K562 (cell line): ENCODE data around the gene ACSF2. TPM values are rescaled to one million over a fixed set of nuclear protein-coding genes. Genes with fewer than 3 reads are reported as not detected.

Experiments
- CBX2 ChIP-seq: fragments of 200-600 bp; sonication (generic); IDR thresholded peaks from one replicate; pipeline ENCODE4 v1.6.1; 2012; ENCODE audit warnings: mild to moderate bottlenecking, low read length, inconsistent platforms; ENCODE audit not compliant: insufficient read depth, poor library complexity, severe bottlenecking
- CEBPB ChIP-seq: fragments of 450-650 bp; IDR thresholded peaks from 2 replicates; pipeline ENCODE4 v1.6.1; 2016; ENCODE audit warnings: missing genetic modification characterization, missing compliant biosample characterization
- CREM ChIP-seq: IDR thresholded peaks from 2 replicates; pipeline ENCODE4 v1.6.1; 2014; ENCODE audit warnings: antibody characterized with exemption, low read depth
- CTCFL ChIP-seq: IDR thresholded peaks from 2 replicates; pipeline ENCODE4 v1.6.1; 2011; ENCODE audit warnings: borderline replicate concordance, low read depth, mild to moderate bottlenecking, moderate library complexity, low read length; ENCODE audit not compliant: insufficient read depth, poor library complexity, severe bottlenecking
- ESRRA ChIP-seq: fragments of 450-650 bp; IDR thresholded peaks from 2 replicates; pipeline ENCODE4 v1.6.1; 2014; ENCODE audit warnings: low read depth, mild to moderate bottlenecking, moderate library complexity, borderline replicate concordance
- FOXK2 ChIP-seq, 2 experiments: fragments of 450-650 bp; IDR thresholded peaks in 1 of 2; conservative IDR thresholded peaks in 1 of 2; 2 replicates each; pipeline ENCODE4 v1.6.1; 2016; ENCODE audit warnings: low read depth in 2 of 2, mild to moderate bottlenecking in 1 of 2
- GATAD2A ChIP-seq: fragments of 450-650 bp; IDR thresholded peaks from 2 replicates; pipeline ENCODE4 v1.6.1; 2017
- GATAD2B ChIP-seq: fragments of 450-650 bp; IDR thresholded peaks from 2 replicates; pipeline ENCODE4 v1.6.1; 2017; ENCODE audit warnings: mild to moderate bottlenecking, borderline replicate concordance
- HLTF ChIP-seq: fragments of 450-650 bp; IDR thresholded peaks from 2 replicates; pipeline ENCODE4 v1.6.1; 2016
- MAZ ChIP-seq, 2 experiments: fragments of 450-650 bp in 1 of 2; sonication (generic) in 1 of 2; formaldehyde crosslinking; IDR thresholded peaks in 1 of 2; conservative IDR thresholded peaks in 1 of 2; 2 replicates each; pipeline versions ENCODE4 v1.4.0 to v1.5.0; 2020; ENCODE audit warnings: mild to moderate bottlenecking in 1 of 2, missing genetic modification reagents in 1 of 2
- MEIS2 ChIP-seq: fragments of 450-650 bp; IDR thresholded peaks from 2 replicates; pipeline ENCODE4 v1.6.1; 2014; ENCODE audit warnings: mild to moderate bottlenecking; ENCODE audit not compliant: partially characterized antibody
- NFYB ChIP-seq: IDR thresholded peaks from 2 replicates; pipeline ENCODE4 v1.6.1; 2011; ENCODE audit warnings: mild to moderate bottlenecking, moderate library complexity; ENCODE audit not compliant: insufficient read length; ENCODE audit errors: extremely low read depth
- PTBP1 ChIP-seq: fragments of 200-400 bp; formaldehyde crosslinking; IDR thresholded peaks from 2 replicates; pipeline ENCODE4 v1.6.1; 2017; ENCODE audit warnings: low read depth, low read length
- RCOR1 ChIP-seq, 2 experiments: IDR thresholded peaks; 2 replicates each; pipeline ENCODE4 v1.6.1; 2012; ENCODE audit warnings: low read depth in 2 of 2, low read length in 2 of 2, borderline replicate concordance in 1 of 2, improper control_type of control experiment in 1 of 2
- SOX6 ChIP-seq: fragments of 450-650 bp; IDR thresholded peaks from 2 replicates; pipeline ENCODE4 v1.6.1; 2014; ENCODE audit warnings: mild to moderate bottlenecking
- TCF3 ChIP-seq: sonication (generic); formaldehyde crosslinking; IDR thresholded peaks from 2 replicates; pipeline ENCODE4 v1.4.0; 2020; ENCODE audit warnings: mild to moderate bottlenecking, missing genetic modification reagents
- TEAD1 ChIP-seq, 2 experiments: fragments of 450-650 bp in 1 of 2; sonication (generic) in 1 of 2; formaldehyde crosslinking; IDR thresholded peaks; 2 replicates each; pipeline versions ENCODE4 v1.4.0 to v1.8.0; 2020 to 2022; ENCODE audit warnings: mild to moderate bottlenecking in 2 of 2, missing genetic modification reagents in 1 of 2
- TEAD2 ChIP-seq: fragments of 450-650 bp; IDR thresholded peaks from 2 replicates; pipeline ENCODE4 v1.6.1; 2016; ENCODE audit warnings: missing genetic modification characterization, control low read depth, missing compliant biosample characterization
- ZBTB17 ChIP-seq: fragments of 450-650 bp; formaldehyde crosslinking; IDR thresholded peaks from 2 replicates; pipeline ENCODE4 v1.4.0; 2020; ENCODE audit warnings: mild to moderate bottlenecking
- ZNF146 ChIP-seq: IDR thresholded peaks from one replicate; pipeline ENCODE4 v1.6.1; 2018; ENCODE audit warnings: missing compliant biosample characterization; ENCODE audit not compliant: unreplicated experiment
- ZNF217 ChIP-seq: sonication (generic); formaldehyde crosslinking; IDR thresholded peaks from 2 replicates; pipeline ENCODE4 v1.8.0; 2022; ENCODE audit warnings: mild to moderate bottlenecking, missing genetic modification reagents
- ZNF717 ChIP-seq: fragments of 250-450 bp; sonication (Bioruptor Pico); IDR thresholded peaks from 2 replicates; pipeline ENCODE4 v1.5.0; 2021
- ZNF76 ChIP-seq: fragments of 250-450 bp; sonication (Bioruptor Pico); IDR thresholded peaks from 2 replicates; pipeline ENCODE4 v1.4.0; 2020; ENCODE audit warnings: mild to moderate bottlenecking, moderate library complexity, borderline replicate concordance
- ZNF785 ChIP-seq: fragments of 250-450 bp; sonication (Bioruptor Pico); IDR thresholded peaks from 2 replicates; pipeline ENCODE4 v1.4.0; 2020; ENCODE audit warnings: mild to moderate bottlenecking
- polyA plus RNA-seq, 8 experiments: library from polyadenylated mRNA; depleted of rRNA in 4 of 8; stranded (reverse) in 5 of 8; unstranded in 3 of 8; fragments of >200 nt; fragmentation: Nextera tagmentation in 2 of 8; fragmentation: Illumina TruSeq in 1 of 8; extraction: Ambion mirVana in 2 of 8; extraction: Trizol in 1 of 8; gene quantifications; 2 replicates each; pipeline versions ENCODE4 v1.2.1 to v1.2.3, GENCODE V29; 2011 to 2014; ENCODE audit warnings: inconsistent platforms in 1 of 8, missing spikeins in 1 of 8
- total RNA-seq, 7 experiments: library from RNA; depleted of rRNA in 6 of 7; stranded (reverse); fragments of >200 nt in 6 of 7; fragmentation: Illumina TruSeq in 2 of 7; extraction: Trizol in 2 of 7; gene quantifications; 2 replicates each; pipeline versions ENCODE4 v1.2.1 to v1.2.3, GENCODE V29; 2011 to 2021; ENCODE audit warnings: low replicate concordance in 1 of 7
- TF ChIP-seq, protein P1 (sequence below): fragments of 450-650 bp; IDR thresholded peaks from 2 replicates; pipeline ENCODE4 v1.6.1; 2016
- TF ChIP-seq, protein P2 (sequence below): fragments of 250-450 bp; sonication (Bioruptor Pico); IDR thresholded peaks from 2 replicates; pipeline ENCODE4 v1.8.0; 2022; ENCODE audit warnings: moderate library complexity, mild to moderate bottlenecking, inconsistent platforms

Gene ACSF2
- total and polyA plus RNA-seq, 9 of the 15 experiments (the other 6 are each of a cell fraction or from before 2014, with no cell fraction given), result 0.89 to 6.1 (median 3.5) TPM

DNA sequence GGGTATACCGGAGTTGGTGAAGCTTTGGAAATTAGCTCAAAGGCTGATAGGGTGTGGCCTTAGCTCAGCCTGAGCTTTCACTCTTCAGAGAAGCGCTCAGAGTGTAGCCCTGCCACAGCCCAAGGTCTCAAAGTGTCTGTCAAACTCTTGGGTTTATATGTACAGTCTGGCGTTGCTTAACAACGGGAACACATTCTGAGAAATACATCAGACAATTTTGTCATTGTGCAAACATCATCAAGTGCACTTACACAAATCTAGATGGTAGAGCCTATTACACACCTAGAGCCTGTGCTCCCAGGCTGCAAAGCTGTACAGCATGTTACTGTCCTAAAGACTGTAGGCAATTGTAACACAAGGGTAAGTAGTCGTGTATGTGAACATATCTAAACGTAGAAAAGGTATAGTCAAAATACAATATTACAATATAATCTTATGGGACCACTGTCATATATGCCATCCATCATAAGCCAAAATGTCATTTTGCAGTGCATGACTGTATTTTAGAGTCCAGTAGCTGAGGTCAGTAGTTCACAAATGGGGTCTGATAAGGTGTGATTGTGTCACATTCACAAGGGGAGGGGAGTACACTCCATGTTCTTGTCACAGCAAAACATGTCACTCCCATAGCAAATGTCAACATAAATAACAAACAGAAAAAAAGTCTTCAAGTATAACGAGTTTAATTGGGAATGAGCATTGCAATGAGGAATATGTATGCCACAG is 22.0 kb downstream of the ACSF2 start (continued):
- TF ChIP-seq, protein P1, sequence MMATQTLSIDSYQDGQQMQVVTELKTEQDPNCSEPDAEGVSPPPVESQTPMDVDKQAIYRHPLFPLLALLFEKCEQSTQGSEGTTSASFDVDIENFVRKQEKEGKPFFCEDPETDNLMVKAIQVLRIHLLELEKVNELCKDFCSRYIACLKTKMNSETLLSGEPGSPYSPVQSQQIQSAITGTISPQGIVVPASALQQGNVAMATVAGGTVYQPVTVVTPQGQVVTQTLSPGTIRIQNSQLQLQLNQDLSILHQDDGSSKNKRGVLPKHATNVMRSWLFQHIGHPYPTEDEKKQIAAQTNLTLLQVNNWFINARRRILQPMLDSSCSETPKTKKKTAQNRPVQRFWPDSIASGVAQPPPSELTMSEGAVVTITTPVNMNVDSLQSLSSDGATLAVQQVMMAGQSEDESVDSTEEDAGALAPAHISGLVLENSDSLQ, result peak; percentile 72
- TF ChIP-seq ZBTB17 (CRISPR knock-in tag), result no peak
- TF ChIP-seq, protein P2, sequence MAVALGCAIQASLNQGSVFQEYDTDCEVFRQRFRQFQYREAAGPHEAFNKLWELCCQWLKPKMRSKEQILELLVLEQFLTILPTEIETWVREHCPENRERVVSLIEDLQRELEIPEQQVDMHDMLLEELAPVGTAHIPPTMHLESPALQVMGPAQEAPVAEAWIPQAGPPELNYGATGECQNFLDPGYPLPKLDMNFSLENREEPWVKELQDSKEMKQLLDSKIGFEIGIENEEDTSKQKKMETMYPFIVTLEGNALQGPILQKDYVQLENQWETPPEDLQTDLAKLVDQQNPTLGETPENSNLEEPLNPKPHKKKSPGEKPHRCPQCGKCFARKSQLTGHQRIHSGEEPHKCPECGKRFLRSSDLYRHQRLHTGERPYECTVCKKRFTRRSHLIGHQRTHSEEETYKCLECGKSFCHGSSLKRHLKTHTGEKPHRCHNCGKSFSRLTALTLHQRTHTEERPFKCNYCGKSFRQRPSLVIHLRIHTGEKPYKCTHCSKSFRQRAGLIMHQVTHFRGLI (CRISPR knock-in tag), result no peak
- no peak for TF ChIP-seq ZNF717 (CRISPR knock-in tag)
- no peak for TF ChIP-seq ESRRA
- no peak for TF ChIP-seq PTBP1
- no peak for TF ChIP-seq CTCFL
- TF ChIP-seq CBX2, result no peak
- no peak for TF ChIP-seq ZNF217 (CRISPR knock-in tag)
- TF ChIP-seq RCOR1 (IDR thresholded peaks at IDR 0.05; ENCODE audit: borderline replicate concordance in 1 of 2, low read depth in 2 of 2, low read length in 2 of 2), result peak in 1 of 2 experiments; percentile 48; a peak in 1 of 4 replicates
- no peak for TF ChIP-seq ZNF146 (CRISPR knock-in tag)
- peak; percentile 85 for TF ChIP-seq CEBPB (tag)
- TF ChIP-seq TEAD1 (CRISPR knock-in tag; IDR thresholded peaks at IDR 0.05), result peak; percentile 27 to 57; a peak in 1 of 4 replicates
- TF ChIP-seq GATAD2A, result no peak
- TF ChIP-seq NFYB, result no peak
- TF ChIP-seq ZNF76 (CRISPR knock-in tag), result no peak
- no peak for TF ChIP-seq ZNF785 (CRISPR knock-in tag)
- no peak for TF ChIP-seq HLTF
- TF ChIP-seq GATAD2B, result no peak
- peak in 1 of 2 experiments; percentile 38; a peak in 1 of 4 replicates for TF ChIP-seq MAZ (CRISPR knock-in tag; conservative IDR thresholded peaks at IDR 0.05 in 1 of 2, IDR thresholded peaks at IDR 0.05 in 1 of 2)
- TF ChIP-seq SOX6, result no peak
- peak; percentile 44; the same call in 1 of the 2 replicates for TF ChIP-seq CREM
- TF ChIP-seq MEIS2, result peak; percentile 85
- no peak for TF ChIP-seq TCF3
- no peak for TF ChIP-seq TEAD2 (tag)
- TF ChIP-seq FOXK2 (conservative IDR thresholded peaks at IDR 0.05 in 1 of 2, IDR thresholded peaks at IDR 0.05 in 1 of 2; ENCODE audit: low read depth in 2 of 2), result no peak
